Endothelial cell of umbilical vein (primary cell): ENCODE data around the gene IZUMO2. TPM values are rescaled to one million over a fixed set of nuclear protein-coding genes. Genes with fewer than 3 reads are reported as not detected.

Source experiments
- BruUV-seq: library from RNA; stranded (reverse); fragments of 400-500 nt; replicated peaks from 2 replicates; lab custom pipeline; 2021; lab: Mats Ljungman, UMichigan
- CTCF ChIA-PET: fragments of 300-600, 350-600 bp; sonication (Branson Sonifier 250); formaldehyde crosslinking; loops from one replicate; lab custom pipeline; 2021; ENCODE audit warnings: antibody characterized with exemption, inconsistent platforms; lab: Charles Lee
- POLR2A ChIA-PET: fragments of 300-600, 350-600 bp; sonication (Branson Sonifier 250); formaldehyde crosslinking; loops from one replicate; lab custom pipeline; 2021; ENCODE audit warnings: antibody characterized with exemption, inconsistent platforms; lab: Charles Lee
- DNase-seq: peaks from one replicate; pipeline ENCODE4 v3.0.0-alpha.2; 2011; ENCODE audit warnings: low read depth, low spot score
- FAIRE-seq: peaks from 2 replicates; lab custom pipeline; 2011; peaks lifted over from hg19 to GRCh38; lab: Jason Lieb, UNC
- H2AFZ ChIP-seq: 2 replicates; pipeline ENCODE4 v1.6.0; 2012; ENCODE audit warnings: low read depth, low read length, control low read depth, inconsistent platforms
- H3K27ac ChIP-seq: 2 replicates; pipeline ENCODE4 v1.5.1; 2011; ENCODE audit warnings: low read depth, mild to moderate bottlenecking, control low read depth, low read length, moderate library complexity; ENCODE audit not compliant: insufficient read depth
- H3K27me3 ChIP-seq, 2 experiments: 2 replicates each; pipeline versions ENCODE4 v1.6.0 to v1.6.1; 2011; ENCODE audit warnings: low read length in 2 of 2, mixed read lengths in 1 of 2; ENCODE audit not compliant: control insufficient read depth in 2 of 2, insufficient read depth in 2 of 2
- H3K36me3 ChIP-seq, 2 experiments: 2 replicates in 1 of 2; 3 replicates in 1 of 2; pipeline ENCODE4 v1.5.1; 2011; ENCODE audit warnings: low read length in 2 of 2, mild to moderate bottlenecking in 1 of 2, moderate library complexity in 1 of 2; ENCODE audit not compliant: control insufficient read depth in 2 of 2, insufficient read depth in 2 of 2; ENCODE audit errors: extremely low read depth in 1 of 2
- H3K4me1 ChIP-seq: 3 replicates; pipeline ENCODE4 v1.5.1; 2011; ENCODE audit warnings: mild to moderate bottlenecking, low read length; ENCODE audit not compliant: control insufficient read depth, insufficient read depth; ENCODE audit errors: extremely low read depth
- H3K4me2 ChIP-seq: 2 replicates; pipeline ENCODE4 v1.6.1; 2011; ENCODE audit warnings: low read length, control low read depth, mixed read lengths; ENCODE audit not compliant: insufficient read depth
- H3K4me3 ChIP-seq, 3 experiments: fragments of 200-600 bp in 1 of 3; sonication (generic), shearing (Covaris generic) in 1 of 3; replicated peaks in 1 of 3; 2 replicates each; pipeline ENCODE4 v1.5.1; 2011 to 2016; ENCODE audit warnings: control low read depth in 3 of 3, low read length in 3 of 3, mild to moderate bottlenecking in 2 of 3, inconsistent platforms in 1 of 3, low read depth in 1 of 3, moderate library complexity in 1 of 3; ENCODE audit not compliant: insufficient read depth in 1 of 3
- H3K79me2 ChIP-seq: 2 replicates; pipeline ENCODE4 v1.6.0; 2012; ENCODE audit warnings: low read length, inconsistent platforms; ENCODE audit not compliant: control insufficient read depth, insufficient read depth
- H3K9ac ChIP-seq: replicated peaks from 2 replicates; pipeline ENCODE3; 2011; ENCODE audit warnings: low read length, control low read depth; ENCODE audit not compliant: insufficient read depth; ENCODE audit errors: extremely low read depth
- H3K9me1 ChIP-seq: replicated peaks from 3 replicates; pipeline ENCODE4 v1.6.0; 2011; ENCODE audit warnings: mild to moderate bottlenecking, low read length; ENCODE audit not compliant: control insufficient read depth, insufficient read depth; ENCODE audit errors: extremely low read depth
- H3K9me3 ChIP-seq: replicated peaks from 2 replicates; pipeline ENCODE4 v1.5.1; 2012; ENCODE audit warnings: low read length, inconsistent platforms; ENCODE audit not compliant: control insufficient read depth, insufficient read depth
- H4K20me1 ChIP-seq: replicated peaks from 2 replicates; pipeline ENCODE3; 2011; ENCODE audit warnings: mild to moderate bottlenecking, low read length; ENCODE audit not compliant: control insufficient read depth, insufficient read depth; ENCODE audit errors: extremely low read depth
- CTCF ChIP-seq, 2 donors: IDR thresholded peaks; 1 replicate in 1 of 2; 2 replicates in 1 of 2; pipeline ENCODE4 v1.5.1; 2011; ENCODE audit warnings: low read length in 2 of 2, mild to moderate bottlenecking in 2 of 2, moderate library complexity in 2 of 2, control low read depth in 1 of 2, inconsistent platforms in 1 of 2, low read depth in 1 of 2; ENCODE audit not compliant: insufficient read depth in 1 of 2; ENCODE audit errors: extremely low read depth in 1 of 2
- EZH2 ChIP-seq: IDR thresholded peaks from 2 replicates; pipeline ENCODE4 v1.6.1; 2012; ENCODE audit warnings: borderline replicate concordance, low read depth, mild to moderate bottlenecking, moderate library complexity, low read length, inconsistent platforms; ENCODE audit not compliant: severe bottlenecking
- FOS ChIP-seq: IDR thresholded peaks from 2 replicates; pipeline ENCODE4 v1.6.1; 2011; ENCODE audit warnings: mild to moderate bottlenecking, low read length, moderate library complexity, borderline replicate concordance; ENCODE audit not compliant: insufficient read depth
- JUN ChIP-seq: IDR thresholded peaks from 2 replicates; pipeline ENCODE4 v1.6.1; 2011; ENCODE audit warnings: borderline replicate concordance, low read depth; ENCODE audit not compliant: insufficient read length, insufficient read depth
- POLR2A ChIP-seq: IDR thresholded peaks from 2 replicates; pipeline ENCODE4 v1.6.1; 2012; ENCODE audit warnings: low read depth, mild to moderate bottlenecking, control low read depth, low read length
- POLR2AphosphoS5 ChIP-seq: IDR thresholded peaks from 2 replicates; pipeline ENCODE4 v1.6.1; 2012; ENCODE audit warnings: low read depth, mild to moderate bottlenecking, control low read depth, low read length, moderate library complexity; ENCODE audit not compliant: insufficient read depth
- dilution Hi-C: fragments of 300-500 bp; cut with MboI; formaldehyde crosslinking; loops from one replicate; pipeline ENCODE4 v1.15.0; 2019; ENCODE audit warnings: low sequenced_read_pairs; ENCODE audit not compliant: extremely low pct_ligation_motif_present
- intact Hi-C: fragments of 100-400 bp; cut with micrococcal nuclease; formaldehyde crosslinking; loops from one replicate; pipeline ENCODE4 v1.10.0; 2022
- polyA plus RNA-seq, 4 experiments: library from polyadenylated mRNA; depleted of rRNA in 3 of 4; stranded (reverse) in 3 of 4; unstranded in 1 of 4; fragments of >200 nt; gene quantifications; 2 replicates each; pipeline versions ENCODE4 v1.2.1 to v1.2.3, GENCODE V29; 2011 to 2012; ENCODE audit warnings: missing spikeins in 1 of 4
- total RNA-seq: library from RNA; stranded (reverse); gene quantifications from 2 replicates; pipeline ENCODE4 v1.2.3, GENCODE V29; 2021
- TF ChIP-seq, protein P1 (sequence below): IDR thresholded peaks from 2 replicates; pipeline ENCODE4 v1.6.1; 2011; ENCODE audit not compliant: insufficient read depth, insufficient read length

The IZUMO2 gene
- total and polyA plus RNA-seq, 2 donors (not counting 3 experiments of a cell fraction or from before 2014, with no cell fraction given) = not detected

DNA sequence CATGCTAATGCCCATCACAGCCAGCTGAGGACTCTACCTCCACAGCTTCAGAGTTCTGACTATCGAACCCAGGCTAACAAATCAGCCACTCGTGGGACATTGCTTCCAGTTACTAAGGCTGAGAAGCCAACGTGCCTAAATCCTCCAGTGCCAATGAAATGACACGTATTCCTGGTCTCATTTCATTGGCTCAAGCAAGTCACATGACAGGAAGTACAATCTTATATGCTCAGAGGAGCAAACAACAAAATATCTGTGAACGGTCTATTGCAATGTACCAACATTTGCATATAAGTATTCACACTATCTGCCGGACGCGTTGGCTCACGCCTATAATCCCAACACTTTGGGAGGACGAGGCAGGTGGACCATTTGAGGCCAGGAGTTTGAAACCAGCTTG, 12.8 kb upstream of the IZUMO2 start:
- Histone ChIP-seq H3K9me1 (no peaks in the 10 kb centered on the region), H4K20me1 (no peaks in the 10 kb centered on the region), H3K27ac (no peak overlapping the region), H3K79me2 (no peaks in the 10 kb centered on the region), H3K9me3 (no peaks in the 10 kb centered on the region), H3K4me2 (no peak overlapping the region), H3K4me3 (no peak overlapping the region), H3K36me3 (no peaks in the 10 kb centered on the region), H3K9ac (no peak overlapping the region), H3K27me3 (no peaks in the 10 kb centered on the region), H2AFZ (no peak overlapping the region), H3K4me1 (no peaks in the 10 kb centered on the region)
- intact Hi-C loops = no loop called here
- no peak for TF ChIP-seq POLR2A
- no peak for TF ChIP-seq JUN
- no peak for TF ChIP-seq FOS
- no peak for TF ChIP-seq CTCF (IDR thresholded peaks at IDR 0.05; ENCODE audit: extremely low read depth in 1 of 2, insufficient read depth in 1 of 2, low read depth in 1 of 2, low read length in 2 of 2)
- no peak for TF ChIP-seq EZH2
- no peak for TF ChIP-seq POLR2AphosphoS5
- TF ChIP-seq, protein P1, sequence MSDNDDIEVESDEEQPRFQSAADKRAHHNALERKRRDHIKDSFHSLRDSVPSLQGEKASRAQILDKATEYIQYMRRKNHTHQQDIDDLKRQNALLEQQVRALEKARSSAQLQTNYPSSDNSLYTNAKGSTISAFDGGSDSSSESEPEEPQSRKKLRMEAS = no peak
- dilution Hi-C loops = no loop called here
- FAIRE-seq (no peak), DNase-seq (no peak)
- BruUV-seq = no TSS peak
- ChIA-PET POLR2A (no interaction called here), CTCF (no interaction called here)
